ENCODE measurements around the gene IFI35. TPM values are rescaled to one million over a fixed set of nuclear protein-coding genes. Genes with fewer than 3 reads are reported as not detected.

The IFI35 gene
- total RNA-seq, 2 experiments from 2014 or later: 66.0 to 68.6 TPM

- Mint-ChIP-seq H3K4me3 (no peak overlapping the region), H3K27me3 (no peaks in the 10 kb centered on the region), H3K9me3 (no peaks in the 10 kb centered on the region), H3K36me3 (peaks cover 8% of the 10 kb centered on the region), H3K4me1 (ENCODE audit: low read depth) (peaks cover 23% of the 10 kb centered on the region), H3K27ac (no peak overlapping the region)
- peak; percentile 31 for DNase-seq
- intact Hi-C loops (cut with micrococcal nuclease): no loop called here
- CTCF ChIA-PET: no interaction called here
- POLR2A ChIA-PET: interaction anchor here (0.6 to 1.6 kb wide), 3 partner anchors 9 to 20 kb away, joined by 3 to 7 read pairs (median 4); partner anchors contain the start of gene RPL27
These were observed 11.6 kb downstream of the IFI35 start for GRCh38 chr17:43018008-43018853.

GRCh38 chr17:43018932-43019331 is 12.3 kb downstream of the IFI35 start:
- ChIA-PET POLR2A (interaction anchor here (1.6 kb wide), 1 partner anchor 21 kb away, joined by 7 read pairs; the partner anchor contains the start of gene RPL27), CTCF (interaction anchor here (1.0 kb wide), 1 partner anchor 12 kb away, joined by 5 read pairs; the partner anchor contains the start of gene IFI35)
- DNase-seq: no peak
- Mint-ChIP-seq H3K27ac (no peak overlapping the region), H3K4me3 (no peak overlapping the region), H3K36me3 (peaks cover 4% of the 10 kb centered on the region), H3K4me1 (ENCODE audit: low read depth) (peaks cover 23% of the 10 kb centered on the region), H3K27me3 (no peaks in the 10 kb centered on the region), H3K9me3 (no peaks in the 10 kb centered on the region)
- intact Hi-C loops (cut with micrococcal nuclease): no loop called here

GRCh38 chr17:43019418-43019817 is 12.8 kb downstream of the IFI35 start:
- POLR2A ChIA-PET: interaction anchor here (1.6 kb wide), 1 partner anchor 21 kb away, joined by 7 read pairs; the partner anchor contains the start of gene RPL27
- Mint-ChIP-seq H3K9me3 (no peaks in the 10 kb centered on the region), H3K4me3 (no peak overlapping the region), H3K36me3 (peaks cover under 1% of the 10 kb centered on the region), H3K27me3 (no peaks in the 10 kb centered on the region), H3K4me1 (ENCODE audit: low read depth) (peaks cover 26% of the 10 kb centered on the region), H3K27ac (no peak overlapping the region)
- CTCF ChIA-PET: interaction anchor here (1.0 kb wide), 1 partner anchor 13 kb away, joined by 5 read pairs; the partner anchor contains the start of gene IFI35
- intact Hi-C loops (cut with micrococcal nuclease): no loop called here
- DNase-seq: no peak

- H3K36me3 Mint-ChIP-seq: no peaks in the 10 kb centered on the region
- no peak overlapping the region for H3K27ac Mint-ChIP-seq
- peaks cover 31% of the 10 kb centered on the region for H3K4me1 Mint-ChIP-seq (ENCODE audit: low read depth)
- intact Hi-C loops (cut with micrococcal nuclease): loop anchor here (2.0 to 10.0 kb wide), 3 partner anchors 13 to 192 kb away; partner anchors contain the start of genes BRCA1, IFI35 and TMEM106A
- POLR2A ChIA-PET: interaction anchor here (0.7 to 1.6 kb wide), 2 partner anchors 22 to 76 kb away, joined by 4 to 7 read pairs; partner anchors contain the start of gene RPL27
- H3K9me3 Mint-ChIP-seq: no peaks in the 10 kb centered on the region
- H3K4me3 Mint-ChIP-seq: peak overlapping the region; percentile 87
- DNase-seq: no peak
- no peaks in the 10 kb centered on the region for H3K27me3 Mint-ChIP-seq
- CTCF ChIA-PET: no interaction called here
These were observed 13.5 kb downstream of the IFI35 start for GRCh38 chr17:43020030-43020621.

- Mint-ChIP-seq H3K27ac (peak overlapping the region; percentile 28), H3K4me3 (peak overlapping the region; percentile 87), H3K9me3 (no peaks in the 10 kb centered on the region), H3K36me3 (no peaks in the 10 kb centered on the region), H3K4me1 (ENCODE audit: low read depth) (peaks cover 31% of the 10 kb centered on the region), H3K27me3 (no peaks in the 10 kb centered on the region)
- POLR2A ChIA-PET: interaction anchor here (0.7 to 2.1 kb wide), 4 partner anchors 23 to 295 kb away, joined by 3 to 8 read pairs (median 4); partner anchors contain the start of genes RPL27 and TMEM106A
- CTCF ChIA-PET: interaction anchor here (1.0 kb wide), 1 partner anchor 23 kb away, joined by 6 read pairs; the partner anchor contains the start of gene RPL27
- peak; percentile 46 for DNase-seq
- intact Hi-C loops (cut with micrococcal nuclease): loop anchor here (2.0 to 10.0 kb wide), 3 partner anchors 14 to 191 kb away; partner anchors contain the start of genes BRCA1, IFI35 and TMEM106A
These were observed 14.5 kb downstream of the IFI35 start for GRCh38 chr17:43020789-43021740.

GRCh38 chr17:43021741-43022512 is 15.3 kb downstream of the IFI35 start, which contains the start of gene VAT1:
VAT1 (minus strand) TSS chr17:43022385; CDS start chr17:43022322, 63 bp downstream.
- POLR2A ChIA-PET: interaction anchor here (0.7 to 2.1 kb wide), 4 partner anchors 24 to 340 kb away, joined by 3 to 8 read pairs (median 4); partner anchors contain the start of genes RPL27 and TMEM106A
- Mint-ChIP-seq H3K4me1 (ENCODE audit: low read depth) (peaks cover 31% of the 10 kb centered on the region), H3K27me3 (no peaks in the 10 kb centered on the region), H3K9me3 (no peaks in the 10 kb centered on the region), H3K4me3 (peak within 1 kb of the TSS; percentile 87), H3K27ac (peak within 1 kb of the TSS; percentile 58), H3K36me3 (no peaks in the 10 kb centered on the region)
- intact Hi-C loops (cut with micrococcal nuclease): loop anchor here (2.0 to 10.0 kb wide), 3 partner anchors 15 to 190 kb away; partner anchors contain the start of genes BRCA1, IFI35 and TMEM106A
- DNase-seq: peak; percentile 71
- CTCF ChIA-PET: interaction anchor here (0.6 to 1.0 kb wide), 4 partner anchors 24 to 923 kb away, joined by 3 to 6 read pairs (median 4); partner anchors contain the start of gene RPL27

- CTCF ChIA-PET: interaction anchor here (0.6 to 1.7 kb wide), 14 partner anchors 10 to 598 kb away, joined by 3 to 10 read pairs (median 3); partner anchors contain the start of genes IFI35 and RPL27
- Mint-ChIP-seq H3K27ac (peak within 1 kb of the TSS; percentile 21), H3K27me3 (no peaks in the 10 kb centered on the region), H3K9me3 (no peaks in the 10 kb centered on the region), H3K36me3 (no peaks in the 10 kb centered on the region), H3K4me1 (ENCODE audit: low read depth) (peaks cover 21% of the 10 kb centered on the region), H3K4me3 (peak within 1 kb of the TSS; percentile 74)
- intact Hi-C loops (cut with micrococcal nuclease): loop anchor here (2.0 to 10.0 kb wide), 3 partner anchors 100 to 188 kb away; partner anchors contain the start of genes BRCA1, NBR1 and TMEM106A
- POLR2A ChIA-PET: interaction anchor here (0.7 to 1.7 kb wide), 5 partner anchors 12 to 291 kb away, joined by 3 to 13 read pairs (median 4); partner anchors contain the start of genes IFI35 and RPL27
- peak; percentile 88 for DNase-seq
These were observed 18.1 kb downstream of the IFI35 start, which contains the start of gene RND2 for GRCh38 chr17:43024407-43025289. RND2 (plus strand) TSS chr17:43025231; CDS start chr17:43025348, 117 bp downstream.

GRCh38 chr17:43025290-43025657 is 18.7 kb downstream of the IFI35 start:
- Mint-ChIP-seq H3K4me3 (peak overlapping the region; percentile 43), H3K36me3 (no peaks in the 10 kb centered on the region), H3K27ac (peak overlapping the region; percentile 18), H3K4me1 (ENCODE audit: low read depth) (peaks cover 15% of the 10 kb centered on the region), H3K9me3 (no peaks in the 10 kb centered on the region), H3K27me3 (no peaks in the 10 kb centered on the region)
- intact Hi-C loops (cut with micrococcal nuclease): loop anchor here (2.0 to 10.0 kb wide), 2 partner anchors 100 to 146 kb away; partner anchors contain the start of genes BRCA1 and NBR1
- ChIA-PET POLR2A (interaction anchor here (1.2 to 1.4 kb wide), 2 partner anchors 27 to 290 kb away, joined by 6 to 13 read pairs; partner anchors contain the start of gene RPL27), CTCF (interaction anchor here (0.9 to 1.5 kb wide), 2 partner anchors 27 to 102 kb away, joined by 3 to 8 read pairs; partner anchors contain the start of gene RPL27)
- DNase-seq: no peak

GRCh38 chr17:43025766-43026537 is 19.4 kb downstream of the IFI35 start:
- Mint-ChIP-seq H3K4me3 (no peak overlapping the region), H3K27ac (no peak overlapping the region)
- CTCF ChIA-PET: no interaction called here

More at GRCh38 chr17:43025766-43026537, 19.4 kb downstream of the IFI35 start:
- Mint-ChIP-seq H3K4me1 (ENCODE audit: low read depth) (peaks cover 13% of the 10 kb centered on the region), H3K27me3 (no peaks in the 10 kb centered on the region), H3K36me3 (no peaks in the 10 kb centered on the region), H3K9me3 (no peaks in the 10 kb centered on the region)
- no peak for DNase-seq
- intact Hi-C loops (cut with micrococcal nuclease): loop anchor here (2.0 to 10.0 kb wide), 2 partner anchors 99 to 145 kb away; partner anchors contain the start of genes BRCA1 and NBR1
- POLR2A ChIA-PET: interaction anchor here (1.2 kb wide), 1 partner anchor 289 kb away, joined by 6 read pairs; no protein-coding TSS in a partner anchor

All from activated CD4-positive, alpha-beta memory T cell treated with anti-CD3 and anti-CD28 coated beads for 36 hours (primary cell).